Caki2 (cell line): ENCODE data around the gene LURAP1L. TPM values are rescaled to one million over a fixed set of nuclear protein-coding genes. Genes with fewer than 3 reads are reported as not detected.
"Not testable (repeated sequence)": the region's sequence is repeated elsewhere in the genome, so short reads cannot be mapped to it uniquely, and the experiment has no call there.

Source experiments
- DNase-seq: peaks from one replicate; pipeline ENCODE4 v3.0.0-alpha.2; 2015; ENCODE audit warnings: low read depth
- in situ Hi-C: cut with HindIII; loops from 2 replicates; pipeline ENCODE4 v1.10.0; 2016; ENCODE audit warnings: low sequenced_read_pairs, low pct_unique_long_range_greater_than_20kb, mixed read lengths
- total RNA-seq: library from RNA; depleted of rRNA; stranded (reverse); fragments of >200 nt; shearing (Covaris generic); gene quantifications from 2 replicates; pipeline ENCODE4 v1.2.3, GENCODE V29; 2014; ENCODE audit warnings: low replicate concordance; rRNA removed

LURAP1L gene
- total RNA-seq, 1 experiment from 2014 or later = 28.4 TPM

DNA sequence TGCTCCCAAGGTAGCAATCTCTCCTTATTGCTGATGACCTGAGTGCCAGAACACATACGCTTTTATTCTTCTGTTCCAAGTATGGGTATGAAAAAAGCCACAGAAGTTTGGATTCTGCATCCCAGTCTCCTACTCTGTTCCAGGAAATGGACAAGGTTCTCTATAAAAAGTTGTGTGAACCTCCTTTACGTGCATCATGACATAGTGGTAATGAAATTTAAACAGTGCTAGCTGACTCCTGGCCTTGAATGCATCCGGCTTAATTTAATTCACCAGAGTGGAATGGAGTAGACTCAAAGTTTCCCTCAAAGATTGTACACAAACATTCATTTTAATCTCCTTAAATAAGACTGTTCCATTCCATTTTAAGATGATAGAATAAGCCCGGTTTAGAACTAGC is 68.9 kb downstream of the LURAP1L start:
- DNase-seq = no peak
- in situ Hi-C loops = no loop called here

DNA sequence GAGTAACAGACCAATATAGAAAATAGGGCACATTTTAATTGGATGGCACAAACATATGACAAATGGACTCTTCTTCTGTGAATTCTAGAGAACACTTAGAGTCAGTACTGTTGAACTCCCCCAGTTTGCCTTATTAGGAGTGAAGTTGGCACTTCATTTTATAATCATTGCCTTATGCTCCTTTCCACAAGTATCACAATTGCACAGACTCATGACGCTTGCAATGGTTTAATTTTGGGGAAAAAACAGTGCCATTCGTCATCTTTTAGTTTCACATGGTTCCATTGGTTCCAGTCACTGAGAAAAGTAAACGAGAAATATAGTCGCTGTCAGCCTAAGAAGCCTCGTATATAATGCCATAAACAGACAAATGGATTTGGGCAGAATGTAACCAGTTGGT is 71.2 kb downstream of the LURAP1L start:
- no peak for DNase-seq
- in situ Hi-C loops = no loop called here

DNA sequence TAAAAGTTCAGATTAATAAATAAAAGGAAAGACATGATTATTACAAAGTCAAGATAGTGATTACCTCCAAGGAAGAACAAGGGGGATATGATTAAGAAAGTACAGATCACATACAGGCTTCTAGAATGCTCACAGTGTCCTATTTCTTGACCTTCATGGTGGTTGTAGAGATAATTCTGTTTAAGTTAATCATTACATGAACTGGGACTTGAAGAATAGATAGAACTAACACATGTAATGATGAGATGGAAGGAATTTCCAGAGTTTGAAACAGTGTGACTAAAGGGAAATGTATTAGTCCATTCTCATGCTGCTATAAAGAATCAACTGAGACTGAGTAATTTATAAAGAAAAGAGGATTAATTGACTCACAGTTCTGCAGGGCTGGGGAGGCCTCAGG is 72.7 kb downstream of the LURAP1L start:
- DNase-seq = peak; percentile 40
- in situ Hi-C loops = no loop called here

DNA sequence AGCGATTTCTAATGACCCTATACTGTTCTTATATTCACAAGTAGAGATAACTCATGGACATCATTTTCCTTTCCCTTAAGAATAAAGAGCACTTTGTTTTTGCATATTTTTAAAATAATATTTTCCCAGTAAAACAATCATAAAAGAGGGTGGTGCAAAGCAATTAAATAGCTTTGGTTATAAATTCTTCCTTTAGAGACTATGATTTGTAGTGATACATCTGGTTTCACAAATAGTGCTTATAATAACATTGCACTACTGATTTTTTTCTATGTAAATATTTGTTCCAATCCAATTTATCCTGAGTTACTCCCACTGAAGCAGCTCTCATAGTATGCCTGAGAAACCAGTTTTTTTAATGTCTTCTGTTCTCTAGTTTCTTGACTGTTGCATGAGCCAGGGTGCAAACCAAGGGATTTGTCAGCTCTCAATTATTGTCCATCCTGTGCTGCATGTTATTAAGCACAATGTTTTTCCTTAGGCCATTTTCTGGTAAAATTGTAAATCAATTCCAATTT is 74.7 kb downstream of the LURAP1L start:
- DNase-seq = no peak
- in situ Hi-C loops = no loop called here

DNA sequence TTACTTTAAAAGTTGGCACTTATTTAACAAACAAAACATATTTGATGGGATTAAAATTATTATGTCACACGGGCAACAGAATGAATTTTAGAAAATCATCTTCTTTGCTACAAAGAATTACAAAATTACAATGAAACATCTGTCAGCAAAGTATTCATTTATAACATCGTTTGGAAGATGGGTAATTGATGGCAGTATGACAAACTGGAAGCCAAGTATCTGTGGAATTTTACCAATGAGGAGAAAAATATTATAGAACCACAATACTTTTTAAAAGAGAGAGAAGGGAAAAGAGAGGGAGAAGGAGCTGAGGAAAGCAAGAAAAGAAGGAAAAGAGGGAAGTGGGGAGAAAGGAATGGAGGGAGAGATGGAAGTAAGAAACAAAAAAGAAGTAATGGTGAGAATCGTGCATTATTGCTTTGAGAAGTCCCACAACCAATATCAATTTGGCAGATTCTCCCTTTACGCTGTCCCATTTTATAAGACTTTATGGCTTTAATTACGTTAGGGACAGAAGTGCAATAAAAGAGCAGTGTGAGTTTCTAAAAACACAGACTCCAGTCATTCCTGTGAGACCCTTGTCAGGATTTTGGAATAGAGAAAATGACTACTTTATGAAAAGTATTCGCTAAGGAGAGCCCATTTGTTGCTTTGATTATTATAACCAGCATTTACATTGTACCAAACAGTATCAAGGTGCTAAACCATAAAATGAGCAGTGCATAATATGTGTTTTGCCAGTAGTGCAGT is 76.7 kb downstream of the LURAP1L start:
- in situ Hi-C loops = no loop called here
- DNase-seq = no peak

DNA sequence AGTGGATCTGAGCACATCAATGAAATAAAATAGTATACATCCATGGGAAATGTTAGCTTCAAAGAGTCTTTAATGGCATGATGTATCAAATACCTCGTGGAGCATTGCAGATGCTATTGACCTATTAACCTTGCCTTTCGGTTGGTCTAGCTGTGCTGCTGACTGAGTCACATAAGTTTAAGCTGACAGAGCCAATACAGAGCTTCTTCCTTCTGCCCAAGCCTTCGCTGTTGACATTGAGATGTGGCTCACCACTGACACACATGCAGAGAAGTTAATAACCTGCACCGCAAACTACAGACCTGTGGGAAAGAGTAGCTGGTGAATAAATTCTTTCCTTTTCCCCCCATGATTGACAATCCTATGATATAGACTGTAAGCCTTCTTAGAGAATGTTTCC is 78.2 kb downstream of the LURAP1L start:
- in situ Hi-C loops = no loop called here
- peak; percentile 31 for DNase-seq

DNA sequence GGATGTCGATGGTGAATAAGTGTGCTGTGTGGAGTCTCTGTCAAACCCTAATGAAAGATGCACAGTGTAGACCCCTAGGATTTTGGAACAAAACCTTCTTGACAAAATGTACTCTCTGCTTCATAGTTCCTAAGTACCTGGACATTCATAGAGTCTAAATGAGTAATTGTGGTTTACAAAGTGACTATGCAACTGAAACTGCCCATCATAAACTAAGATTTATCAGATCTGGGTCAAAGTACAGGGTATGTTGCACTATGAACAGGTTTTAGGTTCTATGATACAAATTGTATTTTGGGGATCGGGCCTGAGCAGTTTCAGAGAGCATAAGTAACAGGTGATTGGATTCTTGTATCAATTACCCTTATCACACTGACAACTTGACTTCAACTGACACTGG is 79.4 kb downstream of the LURAP1L start:
- no peak for DNase-seq
- in situ Hi-C loops = no loop called here

DNA sequence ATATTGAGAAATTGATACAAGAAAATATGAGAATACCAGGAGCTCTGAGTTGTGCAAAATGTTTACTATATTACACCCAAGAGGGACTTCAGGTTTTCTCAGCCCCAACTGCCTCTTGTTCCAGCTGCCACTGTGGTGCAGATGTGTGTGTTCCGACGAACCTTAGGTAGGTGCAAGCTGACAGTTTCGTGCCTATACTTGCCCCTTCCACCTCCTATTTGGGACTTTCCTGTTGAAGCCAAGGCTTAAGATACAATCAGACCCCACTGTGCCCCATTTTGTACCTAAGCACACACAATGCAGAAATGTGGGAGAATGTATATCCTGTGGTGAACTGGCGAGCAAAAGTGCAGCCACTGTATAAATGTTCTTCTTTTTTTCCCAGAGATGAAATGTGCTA is 80.2 kb downstream of the LURAP1L start:
- in situ Hi-C loops = no loop called here
- DNase-seq = no peak

DNA sequence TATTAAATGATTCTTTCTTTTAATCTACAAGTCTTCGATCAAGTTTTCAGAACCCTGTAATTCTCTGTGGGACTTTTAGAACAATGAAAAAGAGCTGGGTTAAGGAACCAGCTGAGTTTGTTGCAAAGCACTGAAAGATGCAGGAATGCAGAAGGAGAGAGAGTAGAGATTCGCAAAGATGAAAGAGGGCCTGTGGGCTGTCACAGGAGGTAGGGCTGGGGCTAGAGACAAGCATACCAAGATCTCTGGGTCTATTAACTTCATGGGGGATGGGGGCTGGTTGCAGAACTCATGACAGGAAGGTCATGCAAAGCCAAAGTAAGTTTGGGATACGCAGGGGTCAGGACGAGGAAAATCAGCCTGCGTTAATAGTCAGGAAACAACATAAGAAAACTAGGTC is 81.8 kb downstream of the LURAP1L start:
- no peak for DNase-seq
- in situ Hi-C loops = no loop called here

DNA sequence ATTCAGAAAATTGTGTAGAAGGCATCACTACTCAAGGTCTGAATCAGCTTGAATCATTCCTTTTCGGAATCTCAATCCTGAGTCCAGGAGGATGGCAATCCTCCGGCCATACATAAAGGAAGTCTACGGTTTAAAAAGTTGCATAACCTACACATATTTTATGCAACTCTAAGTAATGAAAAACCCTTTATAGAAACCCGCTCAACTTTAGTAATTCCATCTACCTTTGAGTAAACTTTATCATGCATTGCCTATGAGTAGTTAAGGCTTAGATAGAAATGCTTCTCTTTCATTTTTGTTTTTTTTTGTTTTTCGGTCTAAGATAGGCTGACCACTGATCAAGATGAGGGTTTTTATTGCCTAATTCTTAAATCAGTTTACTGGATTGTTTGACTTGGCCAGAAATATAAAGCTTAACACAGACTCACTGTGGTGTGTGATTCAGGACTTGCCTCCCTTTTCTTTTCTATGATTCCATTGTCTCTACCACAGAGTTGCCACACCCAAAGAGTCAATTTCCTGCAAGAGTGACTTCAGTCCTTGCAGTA is 85.0 kb downstream of the LURAP1L start:
- DNase-seq = peak; percentile 57
- in situ Hi-C loops = no loop called here

DNA sequence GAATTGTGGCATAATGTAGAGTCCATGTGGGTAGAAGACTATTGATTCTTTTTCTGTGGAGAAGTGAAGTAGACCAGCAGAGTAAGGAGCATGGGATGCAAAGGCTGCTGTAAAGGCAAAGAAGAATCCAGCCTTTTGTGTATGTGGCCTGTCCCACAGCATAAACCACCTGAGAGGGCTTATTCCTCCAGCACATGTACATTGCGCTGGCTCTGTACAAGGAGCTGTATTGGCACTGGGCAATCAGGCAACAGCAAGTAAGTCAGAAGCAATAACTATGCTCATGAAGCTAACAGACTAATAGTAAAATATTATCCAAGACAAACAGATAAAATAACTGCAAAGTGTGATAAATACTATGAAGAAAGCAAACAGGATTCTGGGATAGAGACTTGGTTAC is 86.2 kb downstream of the LURAP1L start:
- DNase-seq = peak; percentile 4
- in situ Hi-C loops = no loop called here

DNA sequence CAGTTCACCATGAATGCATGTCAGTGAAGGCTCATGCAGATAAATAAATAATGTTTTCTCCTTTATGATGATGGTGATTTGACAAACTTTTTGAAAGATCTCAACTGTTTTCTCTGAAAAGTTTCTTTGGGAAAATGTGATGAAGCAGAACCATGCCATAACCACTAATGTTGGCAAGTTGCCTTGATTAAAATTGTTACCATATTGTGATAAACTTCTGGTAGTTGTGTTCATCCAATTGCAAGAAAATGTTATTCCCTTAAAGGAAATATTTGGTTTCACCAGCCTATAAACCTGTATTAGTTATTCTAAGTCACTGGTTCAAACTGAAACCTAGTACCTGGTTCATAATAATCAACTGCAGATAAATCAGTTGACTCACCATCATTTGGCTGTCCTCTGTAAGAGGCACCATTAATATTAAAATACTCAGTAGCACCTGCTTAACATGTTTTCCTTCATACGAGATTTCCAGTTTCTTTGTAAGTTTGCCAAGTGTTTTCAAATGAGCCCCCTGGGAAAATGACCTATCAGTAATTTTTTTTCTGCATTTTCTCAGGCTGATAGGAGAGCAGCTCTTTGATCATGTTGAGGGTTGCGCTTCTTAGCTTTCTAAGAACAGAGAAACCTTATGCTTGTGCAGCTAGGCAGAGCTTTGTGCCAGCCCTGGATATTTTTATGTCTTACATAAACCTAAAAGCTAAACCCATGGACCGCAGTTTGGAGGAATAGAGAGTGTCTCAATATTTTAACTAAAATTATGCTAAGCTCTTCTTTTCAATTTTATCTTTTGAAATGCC is 88.0 kb downstream of the LURAP1L start:
- in situ Hi-C loops = no loop called here
- DNase-seq = no peak

DNA sequence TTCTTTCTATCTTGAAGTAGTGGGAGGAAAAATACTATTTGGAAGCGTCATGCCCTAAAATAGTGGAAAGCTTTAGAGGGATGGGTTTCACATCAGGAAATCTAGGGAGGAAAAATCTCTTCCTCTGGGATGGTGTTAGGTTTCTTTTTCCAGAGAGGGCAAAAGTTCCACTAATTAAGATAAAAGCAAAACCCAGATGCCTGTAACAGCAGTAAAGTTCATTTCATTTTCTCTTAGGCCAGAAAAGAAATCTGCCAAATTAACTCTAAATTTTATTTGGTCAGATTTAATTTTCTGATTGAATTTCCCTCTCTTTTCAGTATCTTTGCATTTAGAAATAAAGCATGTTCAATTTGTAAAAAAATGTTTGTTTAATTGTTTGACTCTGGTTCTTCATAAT is 88.8 kb downstream of the LURAP1L start:
- in situ Hi-C loops = no loop called here
- no peak for DNase-seq

DNA sequence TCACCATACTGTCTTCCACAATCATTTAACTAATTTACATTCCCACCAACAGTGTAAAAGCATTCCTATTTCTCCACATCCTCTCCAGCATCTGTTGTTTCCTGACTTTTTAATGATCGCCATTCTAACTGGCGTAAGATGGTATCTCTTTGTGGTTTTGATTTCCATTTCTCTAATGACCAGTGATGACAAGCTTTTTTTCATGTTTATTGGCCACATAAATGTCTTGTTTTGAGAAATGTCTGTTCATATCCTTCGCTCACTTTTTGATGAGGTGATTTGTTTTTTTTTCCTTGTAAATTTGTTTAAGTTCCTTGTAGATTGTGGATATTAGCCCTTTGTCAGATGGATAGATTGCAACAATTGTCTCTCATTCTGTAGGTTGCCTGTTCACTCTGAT is 90.6 kb downstream of the LURAP1L start:
- DNase-seq, in situ Hi-C loops: not testable (repeated sequence)

Other genes with a start within 250 kb of the LURAP1L start
- not detected in 2 replicates for gene TYRP1, start 81.6 kb upstream of the LURAP1L start, total RNA-seq